SK-N-SH treated with all-trans-retinoic acid at 6 μM for 48 hours (cell line): ENCODE data around the gene FHIT.

ENCODE experiments used
- ATAC-seq: fragments of 200-7000 bp; cut with Tn5 transposase; 3 replicates; pipeline ENCODE4 v1.9.1; 2020; ENCODE audit warnings: mild to moderate bottlenecking, moderate library complexity
- ARNTL ChIP-seq: fragments of 450-650 bp; formaldehyde crosslinking; IDR thresholded peaks from 2 replicates; pipeline ENCODE4 v1.5.0; 2020; ENCODE audit warnings: low read depth, mild to moderate bottlenecking, moderate library complexity, borderline replicate concordance
- BACH2 ChIP-seq: fragments of 250-450 bp; sonication (Bioruptor Pico); IDR thresholded peaks from 2 replicates; pipeline ENCODE4 v1.9.0; 2021; ENCODE audit warnings: mild to moderate bottlenecking, borderline replicate concordance
- CSDC2 ChIP-seq: fragments of 250-450 bp; sonication (Bioruptor Pico); IDR thresholded peaks from 2 replicates; pipeline ENCODE4 v1.5.0; 2020; ENCODE audit warnings: mild to moderate bottlenecking, moderate library complexity
- ESRRG ChIP-seq: fragments of 250-450 bp; sonication (Bioruptor Pico); IDR thresholded peaks from 2 replicates; pipeline ENCODE4 v1.6.1; 2021; ENCODE audit warnings: mild to moderate bottlenecking
- GLIS3 ChIP-seq: fragments of 250-450 bp; sonication (Bioruptor Pico); IDR thresholded peaks from 2 replicates; pipeline ENCODE4 v1.5.0; 2020; ENCODE audit warnings: mild to moderate bottlenecking, moderate library complexity
- ISL1 ChIP-seq: fragments of 250-450 bp; sonication (Bioruptor Pico); IDR thresholded peaks from 2 replicates; pipeline ENCODE4 v2.1.2; 2022; ENCODE audit warnings: mild to moderate bottlenecking, moderate library complexity
- OSR1 ChIP-seq: fragments of 250-450 bp; sonication (Bioruptor Pico); IDR thresholded peaks from 2 replicates; pipeline ENCODE4 v1.8.0; 2022; ENCODE audit warnings: moderate library complexity, mild to moderate bottlenecking, inconsistent platforms
- PPARA ChIP-seq: fragments of 250-450 bp; sonication (Bioruptor Pico); IDR thresholded peaks from 2 replicates; pipeline ENCODE4 v1.5.0; 2020; ENCODE audit warnings: mild to moderate bottlenecking, borderline replicate concordance
- RARB ChIP-seq: fragments of 250-450 bp; sonication (Bioruptor Pico); IDR thresholded peaks from 2 replicates; pipeline ENCODE4 v1.8.0; 2021; ENCODE audit warnings: mild to moderate bottlenecking, moderate library complexity
- SNAI2 ChIP-seq: fragments of 250-450 bp; sonication (Bioruptor Pico); IDR thresholded peaks from 2 replicates; pipeline ENCODE4 v1.5.0; 2020; ENCODE audit warnings: mild to moderate bottlenecking, moderate library complexity
- TOX ChIP-seq: fragments of 250-450 bp; sonication (Bioruptor Pico); IDR thresholded peaks from 2 replicates; pipeline ENCODE4 v1.8.0; 2021; ENCODE audit warnings: mild to moderate bottlenecking, moderate library complexity, borderline replicate concordance
- ZC3H10 ChIP-seq: fragments of 250-450 bp; sonication (Bioruptor Pico); IDR thresholded peaks from 2 replicates; pipeline ENCODE4 v1.5.1; 2021; ENCODE audit warnings: mild to moderate bottlenecking, moderate library complexity
- ZFP3 ChIP-seq: fragments of 250-450 bp; sonication (Bioruptor Pico); IDR thresholded peaks from 2 replicates; pipeline ENCODE4 v1.5.0; 2020; ENCODE audit warnings: mild to moderate bottlenecking, moderate library complexity
- ZFP30 ChIP-seq: fragments of 450-650 bp; formaldehyde crosslinking; IDR thresholded peaks from 2 replicates; pipeline ENCODE4 v1.5.0; 2022; ENCODE audit warnings: mild to moderate bottlenecking, moderate library complexity
- ZNF565 ChIP-seq: fragments of 450-650 bp; formaldehyde crosslinking; conservative IDR thresholded peaks from 2 replicates; pipeline ENCODE4 v1.5.0; 2020; ENCODE audit warnings: low read depth, mild to moderate bottlenecking, moderate library complexity
- ZNF70 ChIP-seq: fragments of 450-650 bp; formaldehyde crosslinking; IDR thresholded peaks from 2 replicates; pipeline ENCODE4 v1.5.0; 2020; ENCODE audit warnings: mild to moderate bottlenecking, moderate library complexity
- ZNF8 ChIP-seq: fragments of 450-650 bp; formaldehyde crosslinking; IDR thresholded peaks from 2 replicates; pipeline ENCODE4 v1.5.0; 2020; ENCODE audit warnings: mild to moderate bottlenecking, moderate library complexity
- TF ChIP-seq, protein P1 (sequence below): fragments of 250-450 bp; sonication (Bioruptor Pico); IDR thresholded peaks from 2 replicates; pipeline ENCODE4 v1.8.0; 2021; ENCODE audit warnings: low read depth, mild to moderate bottlenecking, moderate library complexity, borderline replicate concordance
- TF ChIP-seq, protein P2 (sequence below): fragments of 250-450 bp; sonication (Bioruptor Pico); IDR thresholded peaks from 2 replicates; pipeline ENCODE4 v1.5.1; 2020; ENCODE audit warnings: low read depth, mild to moderate bottlenecking, moderate library complexity
- TF ChIP-seq, protein P3 (sequence below): fragments of 250-450 bp; sonication (Bioruptor Pico); IDR thresholded peaks from 2 replicates; pipeline ENCODE4 v1.5.0; 2020; ENCODE audit warnings: mild to moderate bottlenecking, moderate library complexity
- TF ChIP-seq, protein P4 (sequence below): fragments of 250-450 bp; sonication (Bioruptor Pico); IDR thresholded peaks from 2 replicates; pipeline ENCODE4 v1.8.0; 2020; ENCODE audit warnings: mild to moderate bottlenecking, moderate library complexity, borderline replicate concordance
- TF ChIP-seq, protein P5 (sequence below): fragments of 250-450 bp; sonication (Bioruptor Pico); IDR thresholded peaks from 2 replicates; pipeline ENCODE4 v1.5.1; 2021; ENCODE audit warnings: mild to moderate bottlenecking, moderate library complexity

The FHIT gene

DNA sequence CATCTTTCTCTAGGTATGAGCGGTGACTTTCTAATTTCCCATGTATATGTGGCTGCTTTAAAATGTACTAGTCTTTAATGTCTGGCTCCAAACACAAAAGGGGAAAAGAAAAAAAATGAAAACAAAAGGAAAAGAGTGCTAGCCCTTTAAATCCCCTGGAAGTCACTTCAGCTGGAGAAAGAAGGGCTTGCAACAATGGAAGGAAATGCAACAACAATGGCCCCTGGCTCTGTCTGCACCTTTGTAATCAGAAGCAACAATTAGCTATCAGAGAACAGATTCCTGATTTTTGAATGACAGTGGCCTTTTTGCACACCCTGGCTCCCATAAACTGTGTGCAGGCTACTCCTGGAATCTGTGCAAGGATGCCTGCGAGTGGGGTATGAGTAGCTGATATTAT, 591.2 kb downstream of the FHIT start:
- TF ChIP-seq, protein P1, sequence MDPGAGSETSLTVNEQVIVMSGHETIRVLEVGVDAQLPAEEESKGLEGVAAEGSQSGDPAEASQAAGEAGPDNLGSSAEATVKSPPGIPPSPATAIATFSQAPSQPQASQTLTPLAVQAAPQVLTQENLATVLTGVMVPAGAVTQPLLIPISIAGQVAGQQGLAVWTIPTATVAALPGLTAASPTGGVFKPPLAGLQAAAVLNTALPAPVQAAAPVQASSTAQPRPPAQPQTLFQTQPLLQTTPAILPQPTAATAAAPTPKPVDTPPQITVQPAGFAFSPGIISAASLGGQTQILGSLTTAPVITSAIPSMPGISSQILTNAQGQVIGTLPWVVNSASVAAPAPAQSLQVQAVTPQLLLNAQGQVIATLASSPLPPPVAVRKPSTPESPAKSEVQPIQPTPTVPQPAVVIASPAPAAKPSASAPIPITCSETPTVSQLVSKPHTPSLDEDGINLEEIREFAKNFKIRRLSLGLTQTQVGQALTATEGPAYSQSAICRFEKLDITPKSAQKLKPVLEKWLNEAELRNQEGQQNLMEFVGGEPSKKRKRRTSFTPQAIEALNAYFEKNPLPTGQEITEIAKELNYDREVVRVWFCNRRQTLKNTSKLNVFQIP = no peak
- no peak for TF ChIP-seq ZFP3 (CRISPR knock-in tag)
- no peak for TF ChIP-seq ZNF70 (CRISPR knock-in tag)
- no peak for TF ChIP-seq ZFP30 (CRISPR knock-in tag)
- no peak for TF ChIP-seq PPARA (CRISPR knock-in tag)
- no peak for TF ChIP-seq GLIS3 (CRISPR knock-in tag)
- no peak for TF ChIP-seq OSR1 (CRISPR knock-in tag)
- TF ChIP-seq, protein P2, sequence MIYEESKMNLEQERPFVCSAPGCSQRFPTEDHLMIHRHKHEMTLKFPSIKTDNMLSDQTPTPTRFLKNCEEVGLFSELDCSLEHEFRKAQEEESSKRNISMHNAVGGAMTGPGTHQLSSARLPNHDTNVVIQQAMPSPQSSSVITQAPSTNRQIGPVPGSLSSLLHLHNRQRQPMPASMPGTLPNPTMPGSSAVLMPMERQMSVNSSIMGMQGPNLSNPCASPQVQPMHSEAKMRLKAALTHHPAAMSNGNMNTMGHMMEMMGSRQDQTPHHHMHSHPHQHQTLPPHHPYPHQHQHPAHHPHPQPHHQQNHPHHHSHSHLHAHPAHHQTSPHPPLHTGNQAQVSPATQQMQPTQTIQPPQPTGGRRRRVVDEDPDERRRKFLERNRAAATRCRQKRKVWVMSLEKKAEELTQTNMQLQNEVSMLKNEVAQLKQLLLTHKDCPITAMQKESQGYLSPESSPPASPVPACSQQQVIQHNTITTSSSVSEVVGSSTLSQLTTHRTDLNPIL = no peak
- TF ChIP-seq ESRRG (CRISPR knock-in tag) = no peak
- no peak for TF ChIP-seq ZNF565 (CRISPR knock-in tag)
- TF ChIP-seq, protein P3, sequence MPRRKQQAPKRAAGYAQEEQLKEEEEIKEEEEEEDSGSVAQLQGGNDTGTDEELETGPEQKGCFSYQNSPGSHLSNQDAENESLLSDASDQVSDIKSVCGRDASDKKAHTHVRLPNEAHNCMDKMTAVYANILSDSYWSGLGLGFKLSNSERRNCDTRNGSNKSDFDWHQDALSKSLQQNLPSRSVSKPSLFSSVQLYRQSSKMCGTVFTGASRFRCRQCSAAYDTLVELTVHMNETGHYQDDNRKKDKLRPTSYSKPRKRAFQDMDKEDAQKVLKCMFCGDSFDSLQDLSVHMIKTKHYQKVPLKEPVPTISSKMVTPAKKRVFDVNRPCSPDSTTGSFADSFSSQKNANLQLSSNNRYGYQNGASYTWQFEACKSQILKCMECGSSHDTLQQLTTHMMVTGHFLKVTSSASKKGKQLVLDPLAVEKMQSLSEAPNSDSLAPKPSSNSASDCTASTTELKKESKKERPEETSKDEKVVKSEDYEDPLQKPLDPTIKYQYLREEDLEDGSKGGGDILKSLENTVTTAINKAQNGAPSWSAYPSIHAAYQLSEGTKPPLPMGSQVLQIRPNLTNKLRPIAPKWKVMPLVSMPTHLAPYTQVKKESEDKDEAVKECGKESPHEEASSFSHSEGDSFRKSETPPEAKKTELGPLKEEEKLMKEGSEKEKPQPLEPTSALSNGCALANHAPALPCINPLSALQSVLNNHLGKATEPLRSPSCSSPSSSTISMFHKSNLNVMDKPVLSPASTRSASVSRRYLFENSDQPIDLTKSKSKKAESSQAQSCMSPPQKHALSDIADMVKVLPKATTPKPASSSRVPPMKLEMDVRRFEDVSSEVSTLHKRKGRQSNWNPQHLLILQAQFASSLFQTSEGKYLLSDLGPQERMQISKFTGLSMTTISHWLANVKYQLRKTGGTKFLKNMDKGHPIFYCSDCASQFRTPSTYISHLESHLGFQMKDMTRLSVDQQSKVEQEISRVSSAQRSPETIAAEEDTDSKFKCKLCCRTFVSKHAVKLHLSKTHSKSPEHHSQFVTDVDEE (CRISPR knock-in tag) = no peak
- TF ChIP-seq CSDC2 = no peak
- TF ChIP-seq, protein P4, sequence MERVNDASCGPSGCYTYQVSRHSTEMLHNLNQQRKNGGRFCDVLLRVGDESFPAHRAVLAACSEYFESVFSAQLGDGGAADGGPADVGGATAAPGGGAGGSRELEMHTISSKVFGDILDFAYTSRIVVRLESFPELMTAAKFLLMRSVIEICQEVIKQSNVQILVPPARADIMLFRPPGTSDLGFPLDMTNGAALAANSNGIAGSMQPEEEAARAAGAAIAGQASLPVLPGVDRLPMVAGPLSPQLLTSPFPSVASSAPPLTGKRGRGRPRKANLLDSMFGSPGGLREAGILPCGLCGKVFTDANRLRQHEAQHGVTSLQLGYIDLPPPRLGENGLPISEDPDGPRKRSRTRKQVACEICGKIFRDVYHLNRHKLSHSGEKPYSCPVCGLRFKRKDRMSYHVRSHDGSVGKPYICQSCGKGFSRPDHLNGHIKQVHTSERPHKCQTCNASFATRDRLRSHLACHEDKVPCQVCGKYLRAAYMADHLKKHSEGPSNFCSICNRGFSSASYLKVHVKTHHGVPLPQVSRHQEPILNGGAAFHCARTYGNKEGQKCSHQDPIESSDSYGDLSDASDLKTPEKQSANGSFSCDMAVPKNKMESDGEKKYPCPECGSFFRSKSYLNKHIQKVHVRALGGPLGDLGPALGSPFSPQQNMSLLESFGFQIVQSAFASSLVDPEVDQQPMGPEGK (CRISPR knock-in tag) = no peak
- no peak for TF ChIP-seq ARNTL
- no peak for TF ChIP-seq TOX
- TF ChIP-seq ISL1 (CRISPR knock-in tag) = no peak
- TF ChIP-seq, protein P5, sequence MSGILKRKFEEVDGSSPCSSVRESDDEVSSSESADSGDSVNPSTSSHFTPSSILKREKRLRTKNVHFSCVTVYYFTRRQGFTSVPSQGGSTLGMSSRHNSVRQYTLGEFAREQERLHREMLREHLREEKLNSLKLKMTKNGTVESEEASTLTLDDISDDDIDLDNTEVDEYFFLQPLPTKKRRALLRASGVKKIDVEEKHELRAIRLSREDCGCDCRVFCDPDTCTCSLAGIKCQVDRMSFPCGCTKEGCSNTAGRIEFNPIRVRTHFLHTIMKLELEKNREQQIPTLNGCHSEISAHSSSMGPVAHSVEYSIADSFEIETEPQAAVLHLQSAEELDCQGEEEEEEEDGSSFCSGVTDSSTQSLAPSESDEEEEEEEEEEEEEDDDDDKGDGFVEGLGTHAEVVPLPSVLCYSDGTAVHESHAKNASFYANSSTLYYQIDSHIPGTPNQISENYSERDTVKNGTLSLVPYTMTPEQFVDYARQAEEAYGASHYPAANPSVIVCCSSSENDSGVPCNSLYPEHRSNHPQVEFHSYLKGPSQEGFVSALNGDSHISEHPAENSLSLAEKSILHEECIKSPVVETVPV (CRISPR knock-in tag) = no peak
- TF ChIP-seq BACH2 (CRISPR knock-in tag) = no peak
- no peak for TF ChIP-seq ZNF8 (CRISPR knock-in tag)
- no peak for TF ChIP-seq ZC3H10
- ATAC-seq = no peak

DNA sequence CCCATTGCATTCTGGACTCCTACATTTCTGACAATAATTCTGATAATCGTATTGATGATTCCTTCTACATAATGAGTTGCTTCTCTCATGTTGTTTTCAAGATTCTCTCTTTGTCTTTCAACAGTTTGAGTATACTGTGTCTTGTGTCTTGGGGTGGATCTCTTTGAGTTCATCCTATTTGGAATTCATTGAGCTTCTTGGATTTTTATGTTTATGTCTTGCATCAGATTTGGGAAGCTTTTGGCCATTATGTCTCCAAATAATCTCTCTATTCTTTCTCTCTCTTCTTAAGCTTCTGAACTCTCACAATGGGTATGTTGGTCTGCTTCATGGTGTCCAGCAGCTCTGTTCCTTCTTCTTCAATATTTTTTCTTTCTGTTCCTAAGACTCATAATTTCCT, 592.2 kb downstream of the FHIT start:
- TF ChIP-seq TOX = no peak
- TF ChIP-seq ZFP30 (CRISPR knock-in tag) = peak; percentile 47; the same call in 1 of the 2 replicates
- ATAC-seq = no peak

DNA sequence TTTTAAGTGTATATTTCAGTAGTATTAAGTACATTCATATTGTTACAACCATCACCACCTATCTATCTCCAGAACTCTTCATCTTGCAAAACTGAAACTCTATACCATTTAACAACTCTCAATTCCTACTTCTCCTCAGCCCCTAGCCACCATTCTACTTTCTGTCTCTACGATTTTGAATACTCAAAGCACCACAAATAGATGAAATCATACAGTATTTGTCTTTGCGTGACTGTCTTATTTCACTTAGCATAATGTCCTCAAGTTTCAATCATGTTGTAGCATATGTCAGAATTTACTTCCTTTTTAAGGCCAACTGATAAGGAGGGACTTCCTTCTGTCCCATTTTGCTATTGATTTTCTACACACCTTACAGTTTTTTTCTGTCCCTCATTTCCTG, 593.3 kb downstream of the FHIT start:
- TF ChIP-seq, protein P1 = no peak
- TF ChIP-seq, protein P5 (CRISPR knock-in tag) = no peak
- TF ChIP-seq ARNTL = no peak
- no peak for TF ChIP-seq PPARA (CRISPR knock-in tag)
- no peak for TF ChIP-seq ZNF8 (CRISPR knock-in tag)
- no peak for TF ChIP-seq ZNF70 (CRISPR knock-in tag)
- no peak for TF ChIP-seq GLIS3 (CRISPR knock-in tag)
- TF ChIP-seq ZC3H10 = no peak
- TF ChIP-seq BACH2 (CRISPR knock-in tag) = no peak
- no peak for TF ChIP-seq ESRRG (CRISPR knock-in tag)
- TF ChIP-seq, protein P4 (CRISPR knock-in tag) = no peak
- no peak for TF ChIP-seq SNAI2 (CRISPR knock-in tag)
- TF ChIP-seq, protein P2 = no peak
- no peak for TF ChIP-seq OSR1 (CRISPR knock-in tag)
- no peak for TF ChIP-seq TOX
- TF ChIP-seq RARB (CRISPR knock-in tag) = no peak
- no peak for ATAC-seq
